Panc1 (cell line): ENCODE data around the gene CFAP68. TPM values are rescaled to one million over a fixed set of nuclear protein-coding genes. Genes with fewer than 3 reads are reported as not detected.
"Not testable (repeated sequence)": the region's sequence is repeated elsewhere in the genome, so short reads cannot be mapped to it uniquely, and the experiment has no call there.

Source experiments
- ATAC-seq: fragments of 200-7000 bp; cut with Tn5 transposase; 2 replicates; pipeline ENCODE4 v1.9.1; 2020; ENCODE audit warnings: mild to moderate bottlenecking, moderate library complexity
- BruUV-seq: library from RNA; stranded (reverse); fragments of 400-500 nt; replicated peaks from 2 replicates; lab custom pipeline; 2021; lab: Mats Ljungman, UMichigan
- CTCF ChIA-PET: fragments of 300-600 bp; sonication (Branson Sonifier 250); formaldehyde crosslinking; loops from one replicate; lab custom pipeline; 2022; ENCODE audit warnings: antibody characterized with exemption; lab: Charles Lee
- POLR2A ChIA-PET: fragments of 300-600 bp; sonication (Branson Sonifier 250); formaldehyde crosslinking; loops from one replicate; lab custom pipeline; 2022; ENCODE audit warnings: antibody characterized with exemption; lab: Charles Lee
- DNase-seq: peaks from one replicate; pipeline ENCODE4 v3.0.0-alpha.2; 2010; ENCODE audit warnings: low read depth, low spot score
- H3K27ac ChIP-seq: 2 replicates; pipeline ENCODE4 v1.5.1; 2011; ENCODE audit warnings: mild to moderate bottlenecking, low read length, inconsistent platforms
- H3K27me3 ChIP-seq: fragments of 200-500 bp; sonication (Bioruptor generic); 2 replicates; pipeline ENCODE4 v1.6.0; 2014; ENCODE audit warnings: low read length, inconsistent platforms; ENCODE audit not compliant: control insufficient read depth, insufficient read depth
- H3K36me3 ChIP-seq: fragments of 200-500 bp; sonication (Bioruptor generic); 2 replicates; pipeline ENCODE4 v1.5.1; 2014; ENCODE audit warnings: inconsistent platforms, mild to moderate bottlenecking, low read length, moderate library complexity; ENCODE audit not compliant: control insufficient read depth, insufficient read depth
- H3K4me1 ChIP-seq: 2 replicates; pipeline ENCODE4 v1.5.1; 2011; ENCODE audit warnings: inconsistent platforms, mild to moderate bottlenecking, low read length, moderate library complexity; ENCODE audit not compliant: control insufficient read depth, insufficient read depth
- H3K4me3 ChIP-seq, 2 experiments: 2 replicates each; pipeline ENCODE4 v1.5.1; 2011 to 2012; ENCODE audit warnings: low read depth in 2 of 2, low read length in 2 of 2, mild to moderate bottlenecking in 2 of 2, inconsistent platforms in 1 of 2, moderate library complexity in 1 of 2
- H3K9me3 ChIP-seq: fragments of 200-500 bp; sonication (Bioruptor generic); 2 replicates; pipeline ENCODE4 v1.5.1; 2014; ENCODE audit warnings: low read depth, mild to moderate bottlenecking, inconsistent platforms, low read length, moderate library complexity; ENCODE audit not compliant: control insufficient read depth, insufficient read depth
- CTCF ChIP-seq: fragments of 450-650 bp; IDR thresholded peaks from 2 replicates; pipeline ENCODE4 v1.5.1; 2017; ENCODE audit warnings: mild to moderate bottlenecking
- POLR2AphosphoS5 ChIP-seq: IDR thresholded peaks from 2 replicates; pipeline ENCODE4 v1.6.1; 2012; ENCODE audit warnings: mild to moderate bottlenecking, low read depth, low read length, moderate library complexity
- REST ChIP-seq, 2 experiments: IDR thresholded peaks; 2 replicates each; pipeline ENCODE4 v1.6.1; 2011 to 2012; ENCODE audit warnings: low read depth in 2 of 2, control low read depth in 1 of 2, low read length in 1 of 2, mild to moderate bottlenecking in 1 of 2, moderate library complexity in 1 of 2; ENCODE audit not compliant: insufficient read depth in 1 of 2
- SIN3A ChIP-seq: IDR thresholded peaks from 2 replicates; pipeline ENCODE4 v1.6.1; 2012; ENCODE audit warnings: low read depth, mild to moderate bottlenecking, low read length, moderate library complexity, borderline replicate concordance; ENCODE audit not compliant: insufficient read depth
- TCF7L2 ChIP-seq: IDR thresholded peaks from 2 replicates; pipeline ENCODE4 v1.6.1; 2011; ENCODE audit warnings: mild to moderate bottlenecking, low read depth, low read length, inconsistent platforms
- in situ Hi-C: cut with HindIII; loops from 2 replicates; pipeline ENCODE4 v1.10.0; 2016; ENCODE audit warnings: low sequenced_read_pairs, low pct_unique_long_range_greater_than_20kb
- intact Hi-C: fragments of 100-400 bp; cut with micrococcal nuclease; formaldehyde crosslinking; loops from one replicate; pipeline ENCODE4 v1.10.0; 2022; ENCODE audit not compliant: unreplicated experiment
- total RNA-seq: library from RNA; stranded (reverse); gene quantifications from one replicate; pipeline ENCODE4 v1.2.1, GENCODE V29; 2021; ENCODE audit not compliant: unreplicated experiment

The CFAP68 gene
- total RNA-seq, 1 experiment from 2014 or later, result 16.6 TPM

- CTCF ChIA-PET, result no interaction called here
- H3K27me3 ChIP-seq, result no peaks in the 10 kb centered on the region
Measured at GRCh38 chr11:111930472-111930871, 51.1 kb downstream of the CFAP68 start.

GRCh38 chr11:111932611-111932950 lies 53.2 kb downstream of the CFAP68 start:
- Histone ChIP-seq H3K4me3 (no peak overlapping the region), H3K9me3 (no peaks in the 10 kb centered on the region), H3K36me3 (no peaks in the 10 kb centered on the region), H3K4me1 (peaks cover 10% of the 10 kb centered on the region), H3K27ac (no peak overlapping the region), H3K27me3 (no peaks in the 10 kb centered on the region)
- DNase-seq (no peak), ATAC-seq (no peak)
- no TSS peak for BruUV-seq
- TF ChIP-seq POLR2AphosphoS5 (no peak), TCF7L2 (no peak), REST (IDR thresholded peaks at IDR 0.05; ENCODE audit: insufficient read depth in 1 of 2, low read depth in 2 of 2, low read length in 1 of 2) (no peak), CTCF (no peak), SIN3A (no peak)
- ChIA-PET POLR2A (no interaction called here), CTCF (interaction anchor here (1.1 kb wide), 1 partner anchor 49 kb away, joined by 3 read pairs; no protein-coding TSS in a partner anchor)
- intact Hi-C loops (loop anchor here (1.0 kb wide), 1 partner anchor 49 kb away; no protein-coding TSS in a partner anchor), in situ Hi-C loops (no loop called here)

More at GRCh38 chr11:111930472-111930871, 51.1 kb downstream of the CFAP68 start:
- no peak overlapping the region for H3K27ac ChIP-seq
- intact Hi-C loops (no loop called here), in situ Hi-C loops (no loop called here)
- ATAC-seq (no peak), DNase-seq (no peak)
- peaks cover 9% of the 10 kb centered on the region; the same call in 1 of the 2 replicates for H3K4me1 ChIP-seq
- H3K36me3 ChIP-seq, result no peaks in the 10 kb centered on the region
- TF ChIP-seq SIN3A (no peak), POLR2AphosphoS5 (no peak), REST (IDR thresholded peaks at IDR 0.05; ENCODE audit: insufficient read depth in 1 of 2, low read depth in 2 of 2, low read length in 1 of 2) (no peak), TCF7L2 (no peak), CTCF (no peak)
- no TSS peak for BruUV-seq
- POLR2A ChIA-PET, result interaction anchor here (0.6 to 1.7 kb wide), 2 partner anchors 7 to 36 kb away, joined by 3 to 4 read pairs; no protein-coding TSS in a partner anchor
- H3K9me3 ChIP-seq, result no peaks in the 10 kb centered on the region
- H3K4me3 ChIP-seq, result no peak overlapping the region

GRCh38 chr11:111933176-111933575 lies 53.8 kb downstream of the CFAP68 start:
- H3K9me3 ChIP-seq, H3K4me3 ChIP-seq, H3K27ac ChIP-seq, DNase-seq, H3K36me3 ChIP-seq, ATAC-seq, BruUV-seq, POLR2A ChIA-PET, in situ Hi-C loops, H3K27me3 ChIP-seq, intact Hi-C loops: not testable (repeated sequence)
- H3K4me1 ChIP-seq, result peaks cover 12% of the 10 kb centered on the region
- CTCF ChIA-PET, result interaction anchor here (1.1 kb wide), 1 partner anchor 49 kb away, joined by 3 read pairs; no protein-coding TSS in a partner anchor
